HCT116 (cell line): ENCODE measurements around the gene SAE1.

Experiments used
- CTCF ChIP-seq, 3 experiments: fragments of 200-600 bp in 1 of 3; sonication (generic) in 1 of 3; IDR thresholded peaks in 2 of 3; conservative IDR thresholded peaks in 1 of 3; 2 replicates each; pipeline ENCODE4 v1.5.1; 2012 to 2017; ENCODE audit warnings: low read depth in 2 of 3, low read length in 2 of 3, antibody characterized with exemption in 1 of 3, borderline replicate concordance in 1 of 3, control low read depth in 1 of 3, mild to moderate bottlenecking in 1 of 3, mixed read lengths in 1 of 3, mixed run types in 1 of 3, moderate library complexity in 1 of 3; ENCODE audit not compliant: insufficient read depth in 1 of 3
- EZH2phosphoT487 ChIP-seq: fragments of 200-600 bp; IDR thresholded peaks from 2 replicates; pipeline ENCODE4 v1.6.1; 2018; ENCODE audit warnings: antibody characterized with exemption, borderline replicate concordance
- POLR2A ChIP-seq: IDR thresholded peaks from 2 replicates; pipeline ENCODE4 v1.7.0; 2011; ENCODE audit warnings: borderline replicate concordance; ENCODE audit not compliant: insufficient read depth, insufficient read length; ENCODE audit errors: extremely low read depth
- ZFX ChIP-seq: fragments of 450-650 bp; IDR thresholded peaks from 2 replicates; pipeline ENCODE4 v1.6.1; 2017

- TF ChIP-seq EZH2phosphoT487: no peak
- TF ChIP-seq POLR2A: no peak
- TF ChIP-seq CTCF (IDR thresholded peaks at IDR 0.05 in 2 of 3, conservative IDR thresholded peaks at IDR 0.05 in 1 of 3; ENCODE audit: borderline replicate concordance in 1 of 3, insufficient read depth in 1 of 3, low read depth in 2 of 3, low read length in 2 of 3): no peak
- no peak for TF ChIP-seq ZFX
Measured at GRCh38 chr19:47109177-47109540, 21.5 kb upstream of the SAE1 start.
